ENCODE measurements around the gene ZCCHC10. TPM values are rescaled to one million over a fixed set of nuclear protein-coding genes. Genes with fewer than 3 reads are reported as not detected.

The ZCCHC10 gene
- total and polyA plus RNA-seq, 4 donors, result 16.9 to 25.4 (median 20.6) TPM

- WGBS (ENCODE audit: insufficient coverage), result 94% methylated on average over 2 of the region's 7 CpGs
- Histone ChIP-seq H3K9me3 (ENCODE audit: control insufficient read depth, insufficient read depth, low read length) (no peaks in the 10 kb centered on the region), H3K4me3 (ENCODE audit: low read depth, low read length) (no peak overlapping the region), H3K27me3 (ENCODE audit: control insufficient read depth, insufficient read depth, low read length) (no peaks in the 10 kb centered on the region), H3K4me1 (ENCODE audit: control insufficient read depth, insufficient read depth, low read length) (peaks cover 25% of the 10 kb centered on the region), H3K27ac (ENCODE audit: low read depth, low read length) (no peak overlapping the region), H3K36me3 (ENCODE audit: control insufficient read depth, insufficient read depth, low read length) (peaks cover 10% of the 10 kb centered on the region)
- DNase-seq (ENCODE audit: low read depth in 4 of 6, low spot score in 6 of 6), result no peak
Measured at GRCh38 chr5:133054697-133055471, 28.5 kb upstream of the ZCCHC10 start.

GRCh38 chr5:133053448-133053847, 27.1 kb upstream of the ZCCHC10 start:
- WGBS (ENCODE audit: insufficient coverage), result 96% methylated on average over 11 of the region's 15 CpGs
- H3K27ac ChIP-seq (ENCODE audit: low read depth, low read length), result no peak overlapping the region
- H3K36me3 ChIP-seq (ENCODE audit: control insufficient read depth, insufficient read depth, low read length), result peaks cover 10% of the 10 kb centered on the region
- H3K9me3 ChIP-seq (ENCODE audit: control insufficient read depth, insufficient read depth, low read length), result no peaks in the 10 kb centered on the region
- H3K27me3 ChIP-seq (ENCODE audit: control insufficient read depth, insufficient read depth, low read length), result no peaks in the 10 kb centered on the region
- peaks cover 25% of the 10 kb centered on the region for H3K4me1 ChIP-seq (ENCODE audit: control insufficient read depth, insufficient read depth, low read length)
- no peak for DNase-seq (ENCODE audit: low read depth in 4 of 6, low spot score in 6 of 6)
- no peak overlapping the region for H3K4me3 ChIP-seq (ENCODE audit: low read depth, low read length)

GRCh38 chr5:133052317-133053175, 26.2 kb upstream of the ZCCHC10 start:
- under 1% methylated on average over 57 of the region's 59 CpGs for WGBS (ENCODE audit: insufficient coverage)
- Histone ChIP-seq H3K27me3 (ENCODE audit: control insufficient read depth, insufficient read depth, low read length) (no peaks in the 10 kb centered on the region), H3K36me3 (ENCODE audit: control insufficient read depth, insufficient read depth, low read length) (peaks cover 10% of the 10 kb centered on the region), H3K9me3 (ENCODE audit: control insufficient read depth, insufficient read depth, low read length) (no peaks in the 10 kb centered on the region), H3K4me3 (ENCODE audit: low read depth, low read length) (peak overlapping the region; percentile 79), H3K4me1 (ENCODE audit: control insufficient read depth, insufficient read depth, low read length) (peaks cover 25% of the 10 kb centered on the region), H3K27ac (ENCODE audit: low read depth, low read length) (peak overlapping the region; percentile 98)
- peak in 3 of 6 donors; percentile 17 to 56 (median 34) for DNase-seq (ENCODE audit: low read depth in 4 of 6, low spot score in 6 of 6)

GRCh38 chr5:133051542-133052316, 25.4 kb upstream of the ZCCHC10 start, which contains the start of gene HSPA4:
HSPA4 (plus strand) TSS chr5:133052013; CDS start chr5:133052251, 238 bp downstream.
- no peaks in the 10 kb centered on the region for H3K9me3 ChIP-seq (ENCODE audit: control insufficient read depth, insufficient read depth, low read length)
- DNase-seq (ENCODE audit: low read depth in 4 of 6, low spot score in 6 of 6), result peak; percentile 99 to 100 (median 99)
- peak within 1 kb of the TSS; percentile 79 for H3K4me3 ChIP-seq (ENCODE audit: low read depth, low read length)
- under 1% methylated on average over 68 of the region's 68 CpGs for WGBS (ENCODE audit: insufficient coverage)
- peaks cover 10% of the 10 kb centered on the region for H3K36me3 ChIP-seq (ENCODE audit: control insufficient read depth, insufficient read depth, low read length)
- H3K27ac ChIP-seq (ENCODE audit: low read depth, low read length), result peak within 1 kb of the TSS; percentile 98
- H3K27me3 ChIP-seq (ENCODE audit: control insufficient read depth, insufficient read depth, low read length), result no peaks in the 10 kb centered on the region
- peaks cover 25% of the 10 kb centered on the region for H3K4me1 ChIP-seq (ENCODE audit: control insufficient read depth, insufficient read depth, low read length)

- Histone ChIP-seq H3K9me3 (ENCODE audit: control insufficient read depth, insufficient read depth, low read length) (no peaks in the 10 kb centered on the region), H3K27me3 (ENCODE audit: control insufficient read depth, insufficient read depth, low read length) (no peaks in the 10 kb centered on the region), H3K27ac (ENCODE audit: low read depth, low read length) (peak overlapping the region; percentile 98), H3K36me3 (ENCODE audit: control insufficient read depth, insufficient read depth, low read length) (peaks cover 10% of the 10 kb centered on the region), H3K4me3 (ENCODE audit: low read depth, low read length) (peak overlapping the region; percentile 79), H3K4me1 (ENCODE audit: control insufficient read depth, insufficient read depth, low read length) (peaks cover 25% of the 10 kb centered on the region)
- WGBS (ENCODE audit: insufficient coverage), result 3% methylated on average over 15 of the region's 15 CpGs
- peak in 1 of 6 donors; percentile 24 for DNase-seq (ENCODE audit: low read depth in 4 of 6, low spot score in 6 of 6)
Measured at GRCh38 chr5:133051061-133051541, 24.8 kb upstream of the ZCCHC10 start.

GRCh38 chr5:133050521-133050920, 24.2 kb upstream of the ZCCHC10 start:
- H3K4me1 ChIP-seq (ENCODE audit: control insufficient read depth, insufficient read depth, low read length), result peaks cover 25% of the 10 kb centered on the region
- DNase-seq (ENCODE audit: low read depth in 4 of 6, low spot score in 6 of 6), result peak in 1 of 6 donors; percentile 1

GRCh38 chr5:133049726-133050048, 23.3 kb upstream of the ZCCHC10 start:
- Histone ChIP-seq H3K9me3 (ENCODE audit: control insufficient read depth, insufficient read depth, low read length) (no peaks in the 10 kb centered on the region), H3K27me3 (ENCODE audit: control insufficient read depth, insufficient read depth, low read length) (no peaks in the 10 kb centered on the region), H3K4me1 (ENCODE audit: control insufficient read depth, insufficient read depth, low read length) (peaks cover 25% of the 10 kb centered on the region), H3K27ac (ENCODE audit: low read depth, low read length) (no peak overlapping the region), H3K36me3 (ENCODE audit: control insufficient read depth, insufficient read depth, low read length) (peaks cover 10% of the 10 kb centered on the region), H3K4me3 (ENCODE audit: low read depth, low read length) (no peak overlapping the region)
- WGBS (ENCODE audit: insufficient coverage), result 50% methylated on average over 1 of the region's 1 CpG
- no peak for DNase-seq (ENCODE audit: low read depth in 4 of 6, low spot score in 6 of 6)

More at GRCh38 chr5:133050521-133050920, 24.2 kb upstream of the ZCCHC10 start:
- Histone ChIP-seq H3K9me3 (ENCODE audit: control insufficient read depth, insufficient read depth, low read length) (no peaks in the 10 kb centered on the region), H3K27ac (ENCODE audit: low read depth, low read length) (peak overlapping the region; percentile 98), H3K27me3 (ENCODE audit: control insufficient read depth, insufficient read depth, low read length) (no peaks in the 10 kb centered on the region), H3K36me3 (ENCODE audit: control insufficient read depth, insufficient read depth, low read length) (peaks cover 10% of the 10 kb centered on the region), H3K4me3 (ENCODE audit: low read depth, low read length) (peak overlapping the region; percentile 79)
- 8% methylated on average over 2 of the region's 4 CpGs for WGBS (ENCODE audit: insufficient coverage)

GRCh38 chr5:133048993-133049725, 22.8 kb upstream of the ZCCHC10 start:
- Histone ChIP-seq H3K27ac (ENCODE audit: low read depth, low read length) (no peak overlapping the region), H3K36me3 (ENCODE audit: control insufficient read depth, insufficient read depth, low read length) (peaks cover 9% of the 10 kb centered on the region), H3K27me3 (ENCODE audit: control insufficient read depth, insufficient read depth, low read length) (no peaks in the 10 kb centered on the region), H3K4me3 (ENCODE audit: low read depth, low read length) (no peak overlapping the region), H3K9me3 (ENCODE audit: control insufficient read depth, insufficient read depth, low read length) (no peaks in the 10 kb centered on the region), H3K4me1 (ENCODE audit: control insufficient read depth, insufficient read depth, low read length) (peaks cover 22% of the 10 kb centered on the region)
- 29% methylated on average over 1 of the region's 6 CpGs for WGBS (ENCODE audit: insufficient coverage)
- DNase-seq (ENCODE audit: low read depth in 4 of 6, low spot score in 6 of 6), result peak in 2 of 6 donors; percentile 8 to 17
